CD4-positive, alpha-beta T cell (primary cell): ENCODE results near the gene AMPH. TPM values are rescaled to one million over a fixed set of nuclear protein-coding genes. Genes with fewer than 3 reads are reported as not detected.
"Not testable (repeated sequence)": the region's sequence is repeated elsewhere in the genome, so short reads cannot be mapped to it uniquely, and the experiment has no call there.

ENCODE experiments used
- ATAC-seq: fragments of 200-7000 bp; cut with Tn5 transposase; one replicate; pipeline ENCODE4 v1.10.0; 2022; ENCODE audit warnings: mild to moderate bottlenecking; ENCODE audit not compliant: poor library complexity
- CTCF ChIA-PET: fragments of 350-600 bp; sonication (Branson Sonifier 250); formaldehyde crosslinking; loops from one replicate; lab custom pipeline; 2021; ENCODE audit warnings: antibody characterized with exemption, inconsistent platforms; lab: Charles Lee
- POLR2A ChIA-PET: fragments of 350-600 bp; sonication (Branson Sonifier 250); formaldehyde crosslinking; loops from one replicate; lab custom pipeline; 2021; ENCODE audit warnings: antibody characterized with exemption, inconsistent platforms; lab: Charles Lee
- DNase-seq, 14 experiments: peaks; one replicate each; pipeline ENCODE4 v3.0.0-alpha.2; 2013 to 2020; ENCODE audit warnings: mixed read lengths in 2 of 14
- H3K27ac ChIP-seq, 2 donors: one replicate each; pipeline versions ENCODE4 v1.5.1 to v1.7.0; 2013; ENCODE audit warnings: low read length in 2 of 2, low read depth in 1 of 2, mild to moderate bottlenecking in 1 of 2
- H3K27me3 ChIP-seq, 2 experiments: 1 replicate in 1 of 2; 2 replicates in 1 of 2; pipeline versions ENCODE4 v1.6.1 to v1.7.0; 2013; ENCODE audit warnings: low read length in 2 of 2, control low read depth in 1 of 2, mild to moderate bottlenecking in 1 of 2, moderate library complexity in 1 of 2; ENCODE audit not compliant: insufficient read depth in 2 of 2, control insufficient read depth in 1 of 2
- H3K36me3 ChIP-seq: one replicate; pipeline ENCODE4 v1.6.1; 2013; ENCODE audit warnings: low read length, control low read depth; ENCODE audit not compliant: insufficient read depth
- H3K4me1 ChIP-seq: one replicate; pipeline ENCODE4 v1.6.1; 2013; ENCODE audit warnings: low read length, control low read depth; ENCODE audit not compliant: insufficient read depth
- H3K4me3 ChIP-seq: one replicate; pipeline ENCODE4 v1.5.1; 2013; ENCODE audit warnings: mild to moderate bottlenecking, low read length, moderate library complexity
- H3K9me3 ChIP-seq, 2 experiments: 1 replicate in 1 of 2; 2 replicates in 1 of 2; pipeline versions ENCODE4 v1.6.1 to v1.7.0; 2013; ENCODE audit warnings: low read length in 2 of 2, mild to moderate bottlenecking in 2 of 2, control low read depth in 1 of 2, moderate library complexity in 1 of 2; ENCODE audit not compliant: control insufficient read depth in 1 of 2, insufficient read depth in 1 of 2
- H3K27ac Mint-ChIP-seq: one replicate; pipeline ENCODE4 v1.8.0; 2020; ENCODE audit warnings: mixed read lengths
- H3K27me3 Mint-ChIP-seq: one replicate; pipeline ENCODE4 v1.8.0; 2021; ENCODE audit warnings: mixed read lengths
- H3K36me3 Mint-ChIP-seq: one replicate; pipeline ENCODE4 v1.8.0; 2021; ENCODE audit warnings: low read depth, mixed read lengths
- H3K4me1 Mint-ChIP-seq: one replicate; pipeline ENCODE4 v1.8.0; 2021; ENCODE audit warnings: low read depth, mixed read lengths
- H3K4me3 Mint-ChIP-seq: one replicate; pipeline ENCODE4 v1.8.0; 2020; ENCODE audit warnings: mild to moderate bottlenecking, mixed read lengths
- H3K9me3 Mint-ChIP-seq: one replicate; pipeline ENCODE4 v1.8.0; 2020; ENCODE audit warnings: mixed read lengths
- CTCF ChIP-seq: fragments of 200-600 bp; IDR thresholded peaks from one replicate; pipeline ENCODE4 v1.8.0; 2022; ENCODE audit warnings: antibody characterized with exemption, mild to moderate bottlenecking
- intact Hi-C, 2 experiments: fragments of 100-400 bp; cut with DNase I in 1 of 2; cut with micrococcal nuclease in 1 of 2; formaldehyde crosslinking; loops; one replicate each; pipeline versions ENCODE4 v1.15.1 to v1.9.0; 2023 to 2025; cut with DNase I, micrococcal nuclease
- total RNA-seq, 174 experiments: library from RNA in 2 of 174; stranded (reverse) in 2 of 174; gene quantifications; one replicate each; pipeline ENCODE4 v1.2.3 and lab custom pipeline; 2021 to 2026

The AMPH gene
- total RNA-seq, 2 experiments from 2014 or later = not detected

GRCh38 chr7:38580485-38580884, 50.7 kb downstream of the AMPH start:
- Histone ChIP-seq H3K36me3 (no peaks in the 10 kb centered on the region), H3K27ac (no peak overlapping the region), H3K4me1 (no peaks in the 10 kb centered on the region), H3K27me3 (no peaks in the 10 kb centered on the region), H3K4me3 (no peak overlapping the region), H3K9me3 (peaks cover 0 to 4% of the 10 kb centered on the region in 2 experiments)
- DNase-seq (no peak), ATAC-seq (no peak)
- intact Hi-C loops = no loop called here
- no peaks in the 10 kb centered on the region for H3K9me3 Mint-ChIP-seq
- no peaks in the 10 kb centered on the region for H3K36me3 Mint-ChIP-seq
- H3K4me1 Mint-ChIP-seq = no peaks in the 10 kb centered on the region
- no peak overlapping the region for H3K4me3 Mint-ChIP-seq
- H3K27ac Mint-ChIP-seq = no peak overlapping the region
- no peaks in the 10 kb centered on the region for H3K27me3 Mint-ChIP-seq
- no peak for TF ChIP-seq CTCF
- POLR2A ChIA-PET = no interaction called here
- CTCF ChIA-PET = no interaction called here

- ChIA-PET POLR2A (no interaction called here), CTCF (no interaction called here)
- Histone ChIP-seq H3K27ac (no peak overlapping the region), H3K4me1 (no peaks in the 10 kb centered on the region), H3K9me3 (peaks cover 4 to 7% of the 10 kb centered on the region in 2 experiments), H3K36me3 (no peaks in the 10 kb centered on the region), H3K4me3 (no peak overlapping the region), H3K27me3 (no peaks in the 10 kb centered on the region)
- DNase-seq (no peak), ATAC-seq (no peak)
- no peak for TF ChIP-seq CTCF
- no peaks in the 10 kb centered on the region for H3K36me3 Mint-ChIP-seq
- intact Hi-C loops = no loop called here
- no peaks in the 10 kb centered on the region for H3K4me1 Mint-ChIP-seq
- no peak overlapping the region for H3K4me3 Mint-ChIP-seq
- no peaks in the 10 kb centered on the region for H3K27me3 Mint-ChIP-seq
- H3K27ac Mint-ChIP-seq = no peak overlapping the region
- H3K9me3 Mint-ChIP-seq = no peaks in the 10 kb centered on the region
Observed at GRCh38 chr7:38574086-38574485, 57.1 kb downstream of the AMPH start.

GRCh38 chr7:38571620-38572019, 59.6 kb downstream of the AMPH start:
- H3K36me3 ChIP-seq, H3K4me1 Mint-ChIP-seq, POLR2A ChIA-PET, H3K27me3 Mint-ChIP-seq, CTCF ChIA-PET, H3K27ac Mint-ChIP-seq, DNase-seq, H3K36me3 Mint-ChIP-seq, H3K9me3 Mint-ChIP-seq, H3K9me3 ChIP-seq, H3K4me3 ChIP-seq, intact Hi-C loops, H3K27me3 ChIP-seq, H3K27ac ChIP-seq, H3K4me1 ChIP-seq, ATAC-seq, H3K4me3 Mint-ChIP-seq: not testable (repeated sequence)

- ChIA-PET POLR2A (no interaction called here), CTCF (interaction anchor here (0.7 to 0.9 kb wide), 2 partner anchors 17 to 22 kb away, joined by 3 read pairs; no protein-coding TSS in a partner anchor)
- Mint-ChIP-seq H3K27me3 (peaks cover 16% of the 10 kb centered on the region), H3K9me3 (no peaks in the 10 kb centered on the region), H3K36me3 (no peaks in the 10 kb centered on the region), H3K4me3 (no peak overlapping the region), H3K4me1 (no peaks in the 10 kb centered on the region), H3K27ac (no peak overlapping the region)
- intact Hi-C loops = no loop called here
- H3K36me3 ChIP-seq = no peaks in the 10 kb centered on the region
- H3K9me3 ChIP-seq = no peaks in the 10 kb centered on the region
- ATAC-seq = no peak
- no peak overlapping the region for H3K4me3 ChIP-seq
- no peaks in the 10 kb centered on the region for H3K4me1 ChIP-seq
- H3K27ac ChIP-seq = no peak overlapping the region
- DNase-seq = no peak
- TF ChIP-seq CTCF = no peak
- no peaks in the 10 kb centered on the region for H3K27me3 ChIP-seq
Observed at GRCh38 chr7:38568497-38568896, 62.7 kb downstream of the AMPH start.
